DMS114 treated with DMSO at 0.1 percent for 48 hours (cell line): ENCODE measurements around the gene CTDP1.
"Not testable (repeated sequence)": the region's sequence is repeated elsewhere in the genome, so short reads cannot be mapped to it uniquely, and the experiment has no call there.

ENCODE experiments used
- DNase-seq: peaks from one replicate; lab custom pipeline; 2025; ENCODE audit not compliant: unreplicated experiment; lab: John Stamatoyannopoulos, UW

CTDP1 gene

DNA sequence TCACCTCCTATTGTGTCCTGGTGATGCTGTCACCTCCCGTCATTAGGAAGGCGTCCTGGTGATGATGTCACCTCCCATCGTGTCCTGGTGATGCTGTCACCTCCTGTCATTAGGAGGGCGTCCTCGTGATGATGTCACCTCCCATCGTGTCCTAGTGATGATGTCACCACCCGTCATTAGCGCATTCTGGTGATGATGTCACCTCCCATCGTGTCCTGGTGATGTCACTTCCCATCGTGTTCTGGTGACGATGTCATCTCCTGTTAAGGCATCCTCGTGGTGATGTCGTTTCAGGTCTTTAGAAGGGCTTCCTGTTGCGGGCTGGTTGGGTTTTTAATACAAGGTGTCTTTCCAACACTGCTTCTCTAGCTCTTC lies 40.7 kb downstream of the CTDP1 start:
- no peak for DNase-seq

DNA sequence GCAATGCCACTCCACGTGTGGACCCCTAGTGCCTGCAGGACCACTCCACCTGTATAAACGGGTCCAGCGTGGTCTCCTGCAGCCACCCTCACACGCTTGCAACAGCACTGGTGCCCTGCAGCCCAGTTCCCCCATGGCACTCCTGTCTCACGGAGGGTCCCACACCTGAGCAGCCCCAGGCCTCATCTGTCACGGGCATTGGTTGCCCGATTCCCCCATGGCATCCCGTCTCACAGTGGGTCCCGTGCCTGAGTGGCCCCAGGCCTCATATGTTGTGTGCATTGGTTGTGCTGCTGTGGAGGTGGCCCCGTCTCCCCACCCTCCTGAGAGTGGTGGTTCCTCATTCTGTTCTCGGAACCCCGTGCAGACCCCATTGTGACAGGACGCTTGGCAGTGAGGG lies 43.4 kb downstream of the CTDP1 start:
- DNase-seq: no peak

DNA sequence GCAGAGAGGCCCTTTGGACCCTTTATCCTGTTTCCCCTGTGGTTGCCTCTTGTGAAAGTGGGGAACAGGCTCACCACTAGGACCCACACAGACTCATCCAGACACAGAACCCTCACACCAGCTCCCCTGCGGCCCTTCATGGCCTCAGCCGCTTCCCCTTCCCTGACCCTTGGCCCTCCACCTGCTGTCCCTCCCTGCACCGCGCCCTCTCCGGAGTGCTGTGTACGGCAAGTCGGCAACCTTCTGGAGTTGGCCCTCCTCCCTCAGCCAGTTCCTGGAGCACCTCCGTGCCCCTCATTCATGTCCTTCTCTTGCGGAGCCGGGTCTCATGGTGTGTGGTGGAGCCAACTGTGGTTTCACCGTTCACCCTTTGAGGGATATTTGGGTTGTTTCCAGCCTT lies 44.0 kb downstream of the CTDP1 start:
- DNase-seq: no peak

DNA sequence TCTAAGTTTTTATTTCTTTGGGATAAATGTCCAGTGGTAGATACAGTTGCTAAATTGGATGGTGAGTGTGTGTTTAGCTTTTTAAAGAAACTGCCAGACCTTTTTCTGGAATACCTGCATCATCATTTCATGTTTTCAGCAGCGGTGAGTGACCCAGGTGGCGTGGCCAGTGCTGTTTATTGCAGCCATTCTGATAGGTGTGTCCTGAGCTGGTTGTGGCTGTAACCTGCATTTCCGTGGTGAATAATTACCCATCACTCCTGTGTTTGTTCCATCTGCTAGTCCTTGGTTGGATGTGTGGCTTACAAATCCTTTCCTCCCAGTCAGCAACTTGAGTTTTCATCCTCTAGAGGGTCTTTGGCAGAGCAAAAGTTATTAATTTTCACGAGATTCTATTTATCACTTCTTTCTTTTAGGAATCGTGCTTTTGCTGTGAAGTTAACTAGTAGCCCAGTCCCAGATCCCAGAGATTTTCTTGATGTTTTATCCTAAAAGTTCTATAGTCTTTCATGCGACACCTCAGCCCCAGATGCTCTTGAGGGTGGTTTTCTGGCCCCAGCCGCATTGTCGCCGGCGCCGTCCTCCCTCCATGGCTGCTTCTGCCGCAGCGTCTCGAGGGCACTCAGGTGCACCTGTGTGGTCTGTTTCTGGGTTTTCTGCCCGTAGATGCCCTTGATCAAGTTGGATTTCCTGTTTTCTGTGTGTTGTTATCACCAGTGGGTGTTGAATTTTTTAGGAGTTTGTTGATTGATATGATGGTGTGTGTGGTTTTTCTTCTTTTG lies 44.9 kb downstream of the CTDP1 start:
- DNase-seq: no peak

DNA sequence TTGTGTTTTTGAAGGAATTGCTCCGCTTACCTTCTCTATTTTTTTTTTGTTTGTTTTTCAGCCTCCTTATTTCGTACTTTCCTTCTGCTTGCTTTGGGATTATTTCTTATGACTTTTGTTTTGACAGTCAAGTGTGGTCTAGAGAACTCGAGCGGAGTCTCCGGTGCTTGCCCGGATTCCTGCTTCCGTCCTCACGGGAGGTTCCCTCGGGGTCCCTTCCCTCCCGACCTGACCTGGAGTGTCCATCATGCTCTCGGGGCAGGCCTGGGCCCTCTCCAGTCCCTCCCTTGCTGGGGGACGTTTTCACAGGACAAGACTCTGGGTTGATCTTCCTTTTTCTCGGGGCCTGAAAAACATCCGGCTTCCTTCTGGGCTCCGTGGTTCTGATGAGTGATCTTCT lies 45.9 kb downstream of the CTDP1 start:
- no peak for DNase-seq

DNA sequence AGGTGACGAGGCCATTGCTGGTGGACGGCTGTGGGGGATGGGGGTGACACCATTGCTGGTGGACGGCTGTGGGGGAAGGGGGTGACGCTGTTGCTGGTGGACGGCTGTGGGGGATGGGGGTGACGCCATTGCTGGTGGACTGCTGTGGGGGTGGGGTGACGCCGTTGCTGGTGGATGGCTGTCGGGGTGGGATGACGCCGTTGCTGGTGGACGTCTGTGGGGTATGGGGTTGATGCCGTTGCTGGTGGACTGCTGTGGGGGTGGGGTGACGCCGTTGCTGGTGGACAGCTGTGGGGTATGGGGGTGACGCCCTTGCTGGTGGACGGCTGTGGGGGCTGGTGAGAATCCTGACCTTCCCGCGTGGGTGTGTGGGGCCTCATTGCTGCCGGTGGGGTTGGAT lies 47.1 kb downstream of the CTDP1 start:
- DNase-seq: no peak

DNA sequence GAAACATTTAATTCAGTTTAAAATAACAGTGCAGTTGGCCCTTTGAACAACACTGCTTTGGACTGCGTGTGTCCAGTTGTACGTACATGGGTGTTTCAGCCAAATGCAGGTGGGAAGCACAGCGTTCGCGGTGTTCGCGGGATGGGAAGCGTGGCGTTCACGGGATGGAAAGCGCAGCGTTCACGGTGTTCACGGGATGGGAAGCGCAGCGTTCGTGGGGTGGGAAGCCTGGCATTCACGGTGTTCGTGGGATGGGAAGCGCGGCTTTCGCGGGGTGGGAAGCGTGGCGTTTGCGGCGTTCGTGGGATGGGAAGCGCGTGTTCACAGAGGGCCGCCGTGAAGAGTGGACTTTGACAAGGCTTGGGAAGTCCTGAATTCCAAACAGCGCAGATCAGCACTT lies 47.6 kb downstream of the CTDP1 start:
- no peak for DNase-seq

DNA sequence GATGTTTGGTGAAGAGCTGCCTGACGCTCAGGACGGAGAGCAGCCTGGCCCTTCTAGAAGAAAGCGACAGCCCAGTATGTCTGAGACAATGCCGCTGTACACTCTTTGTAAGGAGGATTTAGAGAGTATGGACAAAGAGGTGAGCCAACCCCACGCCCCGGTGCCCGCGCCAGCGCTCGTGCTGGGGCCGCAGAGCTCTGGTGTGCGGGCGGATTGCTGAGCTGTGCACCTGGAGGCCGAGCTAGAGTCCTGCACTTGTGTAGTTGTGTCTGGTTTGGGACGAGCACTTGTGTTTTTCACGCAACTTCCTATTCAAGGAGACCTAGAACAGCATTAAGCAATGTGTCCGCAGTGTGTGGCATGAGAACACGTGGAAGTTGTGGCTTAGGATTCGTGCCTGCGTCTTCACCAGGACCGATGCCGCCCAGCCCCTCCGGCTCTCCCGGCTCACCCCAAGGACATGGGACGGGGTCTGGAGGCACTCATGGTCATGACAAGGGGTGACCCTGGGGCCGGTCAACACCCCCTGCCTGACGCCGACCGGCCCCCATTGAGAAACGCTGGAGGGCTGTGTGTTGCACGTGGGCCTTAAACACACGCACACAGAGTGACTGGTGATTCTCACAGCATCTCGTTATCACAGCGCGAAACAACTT lies 49.5 kb downstream of the CTDP1 start:
- DNase-seq: no peak

DNA sequence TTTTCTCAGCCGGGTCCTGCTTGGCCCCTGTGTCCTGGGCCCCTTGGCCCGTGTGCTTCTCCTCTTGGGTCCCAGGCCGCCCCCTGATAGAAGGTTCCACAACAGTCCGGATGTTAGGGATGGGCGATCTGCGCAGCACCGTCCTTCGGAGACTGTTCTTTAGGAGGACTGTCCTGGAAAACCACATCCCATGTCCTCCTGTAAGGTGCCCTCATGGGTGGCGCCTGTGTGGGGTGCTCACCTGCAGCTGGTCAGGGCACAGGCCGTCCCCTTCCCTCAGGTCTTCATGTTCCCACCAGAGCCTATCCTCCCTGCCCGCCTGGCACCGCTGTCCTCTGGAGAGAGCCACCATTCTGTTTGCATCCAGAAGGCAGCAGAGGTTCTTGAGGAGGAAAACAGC lies 50.0 kb downstream of the CTDP1 start:
- no peak for DNase-seq

DNA sequence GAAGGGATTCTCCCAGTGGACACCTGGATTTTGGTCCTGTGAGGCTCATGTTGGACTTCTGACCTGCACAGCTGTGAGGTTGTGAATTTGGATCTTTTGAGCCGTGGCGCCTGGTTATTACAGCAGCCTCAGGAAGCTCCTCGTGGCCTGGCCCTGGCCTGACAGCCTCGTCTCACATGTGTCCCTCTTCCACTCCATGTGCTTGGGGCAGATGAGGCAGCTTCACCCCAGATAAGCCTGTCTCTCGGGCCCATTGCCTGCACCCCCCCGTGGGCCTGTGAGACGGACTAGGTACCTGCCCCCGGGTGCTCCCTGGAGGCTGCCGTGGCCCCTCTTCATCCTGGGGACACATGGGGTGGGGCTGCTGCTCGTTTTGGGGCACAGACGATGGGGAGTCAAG lies 51.2 kb downstream of the CTDP1 start:
- no peak for DNase-seq

DNA sequence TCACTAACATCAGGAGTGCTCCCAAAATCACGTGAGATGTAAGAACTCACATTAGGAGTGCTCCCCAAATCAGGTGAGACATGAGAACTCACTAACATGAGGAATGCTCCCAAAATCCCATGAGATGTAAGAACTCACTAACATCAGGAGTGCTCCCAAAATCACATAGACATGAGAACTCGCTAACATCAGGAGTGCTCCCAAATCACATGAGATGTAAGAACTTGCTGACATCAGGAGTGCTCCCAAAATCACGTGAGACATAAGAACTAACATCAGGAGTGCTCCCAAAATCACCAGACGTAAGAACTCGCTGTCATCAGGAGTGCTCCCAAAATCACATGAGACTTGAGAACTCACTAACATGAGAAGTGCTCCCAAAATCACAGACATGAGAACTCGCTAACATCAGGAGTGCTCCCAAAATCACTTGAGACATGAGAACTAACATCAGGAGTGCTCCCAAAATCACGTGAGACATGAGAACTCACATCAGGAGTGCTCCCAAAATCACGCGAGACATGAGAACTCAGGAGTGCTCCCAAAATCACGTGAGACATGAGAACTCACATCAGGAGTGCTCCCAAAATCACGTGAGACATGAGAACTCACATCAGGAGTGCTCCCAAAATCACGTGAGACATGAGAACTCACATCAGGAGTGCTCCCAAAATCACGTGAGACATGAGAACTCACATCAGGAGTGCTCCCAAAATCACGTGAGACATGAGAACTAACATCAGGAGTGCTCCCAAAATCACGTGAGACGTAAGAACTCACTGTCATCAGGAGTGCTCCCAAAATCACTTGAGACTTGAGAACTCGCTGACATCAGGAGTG lies 52.5 kb downstream of the CTDP1 start:
- DNase-seq: not testable (repeated sequence)

DNA sequence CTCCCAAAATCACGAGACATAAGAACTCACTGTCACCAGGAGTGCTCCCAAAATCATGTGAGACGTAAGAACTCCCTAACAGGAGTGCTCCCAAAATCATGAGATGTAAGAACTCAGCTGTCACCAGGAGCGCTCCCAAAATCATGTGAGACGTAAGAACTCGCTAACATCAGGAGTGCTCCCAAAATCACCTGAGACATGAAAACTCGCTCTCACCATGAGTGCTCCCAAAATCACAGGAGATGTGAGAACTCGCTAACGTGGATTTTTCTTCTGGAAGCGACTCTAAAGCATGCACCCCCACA lies 53.1 kb downstream of the CTDP1 start:
- no peak for DNase-seq

DNA sequence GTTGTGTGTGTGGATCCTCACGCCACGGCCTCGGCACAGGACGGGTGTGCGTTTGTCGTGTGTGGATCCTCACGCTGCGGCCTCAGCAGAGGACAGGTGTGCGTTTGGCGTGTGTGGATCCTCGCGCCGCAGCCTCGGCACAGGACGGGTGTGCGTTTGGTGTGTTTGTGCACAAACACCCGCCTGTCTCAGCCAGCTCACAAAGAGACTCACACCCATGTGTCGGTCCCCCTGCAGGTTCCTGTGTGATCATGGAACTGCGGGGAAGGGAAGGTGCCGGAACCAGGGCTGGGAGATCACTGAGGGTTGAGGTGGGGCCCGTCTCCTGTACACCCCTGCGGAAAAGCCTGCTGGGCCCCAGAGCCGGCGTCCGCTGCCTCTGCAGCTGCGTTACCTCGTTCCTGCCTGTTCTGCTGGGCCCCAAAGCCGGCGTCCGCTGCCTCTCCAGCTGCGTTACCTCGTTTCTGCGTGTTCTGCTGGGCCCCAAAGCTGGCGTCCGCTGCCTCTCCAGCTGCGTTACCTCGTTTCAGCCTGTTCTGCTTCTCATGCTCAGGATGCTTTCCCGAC lies 53.6 kb downstream of the CTDP1 start:
- DNase-seq: no peak

DNA sequence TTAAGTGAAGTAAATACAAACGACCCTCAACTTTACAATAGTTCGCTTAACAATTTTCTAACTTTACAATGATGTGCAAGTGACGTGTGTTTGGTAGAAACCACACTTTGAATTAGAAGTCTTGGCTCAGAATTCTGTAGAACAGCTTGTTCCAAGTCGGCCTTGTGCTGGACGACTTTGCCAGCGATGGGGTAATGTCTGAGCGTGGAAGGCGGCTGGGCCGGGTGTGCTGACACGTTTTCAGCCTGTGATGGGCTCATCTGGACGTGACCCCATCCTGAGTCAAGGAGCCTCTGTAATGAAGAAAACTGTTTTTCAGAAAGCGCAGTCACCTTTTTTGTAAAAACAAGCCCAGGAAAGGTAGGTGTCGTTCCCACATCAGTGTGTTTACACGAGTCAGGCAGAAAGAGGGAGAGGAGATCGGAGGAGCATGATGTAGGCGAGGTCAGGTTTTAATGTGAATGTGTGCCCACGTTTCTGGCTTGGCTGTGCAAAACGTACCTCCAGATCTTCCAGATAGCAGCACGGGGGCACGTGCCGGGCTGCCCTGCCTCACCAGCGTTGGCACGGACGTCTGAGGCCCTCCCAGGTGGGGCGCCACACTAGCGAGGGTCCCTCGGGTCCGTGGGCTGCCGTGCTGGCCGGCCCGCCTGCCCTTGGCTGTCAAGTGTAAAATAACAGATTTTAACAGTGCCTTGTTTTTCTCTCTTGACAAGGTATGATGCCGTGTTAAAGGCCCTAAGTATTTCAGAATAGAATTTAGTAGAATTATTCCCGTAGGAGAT lies 54.6 kb downstream of the CTDP1 start:
- no peak for DNase-seq

DNA sequence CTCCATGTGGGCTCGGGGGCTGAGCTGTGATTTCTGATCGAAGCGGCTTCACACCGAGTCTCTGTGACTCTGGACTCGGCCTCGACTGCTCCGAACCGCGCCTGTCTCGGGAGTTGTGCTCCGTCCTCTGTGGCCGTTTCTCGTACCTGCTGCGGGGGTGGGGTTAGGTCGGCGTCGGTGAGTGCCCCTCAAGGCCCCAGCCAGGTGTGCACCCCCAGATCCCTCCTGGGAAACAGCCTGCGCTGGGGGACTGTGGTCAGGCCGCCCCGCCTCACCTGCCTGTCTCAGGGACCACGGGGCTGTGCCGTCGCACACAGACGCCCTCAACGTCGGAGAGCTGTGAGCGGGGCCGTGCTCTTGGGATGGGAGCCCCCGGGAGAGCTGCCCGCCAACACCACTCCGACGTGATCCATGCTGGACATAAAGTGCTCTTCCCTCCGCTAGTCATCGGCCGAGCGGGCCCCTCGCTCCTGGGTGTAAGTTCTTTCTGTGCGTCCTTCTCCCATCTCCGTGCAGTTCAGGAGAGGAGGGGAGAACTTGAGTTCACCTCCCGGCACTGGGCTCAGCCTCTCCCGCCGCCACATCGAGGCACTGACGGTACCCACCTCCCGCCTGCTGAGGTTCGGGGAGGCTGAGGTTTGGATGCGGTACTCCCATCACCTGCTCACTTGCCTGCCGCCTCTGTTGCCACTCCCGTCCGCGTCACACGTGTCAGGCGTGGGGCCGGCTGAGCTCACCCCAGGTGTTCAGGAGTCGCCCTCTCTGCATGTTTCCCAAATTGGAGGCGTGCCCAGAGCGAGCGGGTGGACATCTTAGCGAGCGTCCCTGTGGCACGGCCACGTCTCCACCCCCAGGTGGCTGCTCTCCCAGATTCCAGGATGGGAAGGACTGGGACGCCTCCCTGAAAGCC lies 55.7 kb downstream of the CTDP1 start:
- no peak for DNase-seq

DNA sequence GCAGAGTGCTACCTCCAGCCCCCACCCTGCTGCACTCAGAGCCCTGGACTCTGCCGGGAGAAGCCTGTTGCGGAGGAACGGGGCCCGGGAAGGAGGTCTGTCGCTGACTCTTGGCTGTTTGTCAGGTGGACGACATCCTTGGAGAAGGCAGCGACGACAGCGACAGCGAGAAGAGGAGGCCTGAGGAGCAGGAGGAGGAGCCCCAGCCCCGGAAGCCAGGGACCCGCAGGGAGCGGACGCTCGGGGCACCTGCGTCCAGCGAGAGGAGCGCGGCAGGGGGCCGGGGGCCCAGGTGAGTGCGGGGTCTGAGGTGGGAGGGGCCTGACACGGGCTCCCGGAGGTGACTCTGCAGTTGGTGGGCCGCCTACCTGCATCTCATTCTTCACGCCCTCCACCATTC lies 56.6 kb downstream of the CTDP1 start:
- DNase-seq: no peak

DNA sequence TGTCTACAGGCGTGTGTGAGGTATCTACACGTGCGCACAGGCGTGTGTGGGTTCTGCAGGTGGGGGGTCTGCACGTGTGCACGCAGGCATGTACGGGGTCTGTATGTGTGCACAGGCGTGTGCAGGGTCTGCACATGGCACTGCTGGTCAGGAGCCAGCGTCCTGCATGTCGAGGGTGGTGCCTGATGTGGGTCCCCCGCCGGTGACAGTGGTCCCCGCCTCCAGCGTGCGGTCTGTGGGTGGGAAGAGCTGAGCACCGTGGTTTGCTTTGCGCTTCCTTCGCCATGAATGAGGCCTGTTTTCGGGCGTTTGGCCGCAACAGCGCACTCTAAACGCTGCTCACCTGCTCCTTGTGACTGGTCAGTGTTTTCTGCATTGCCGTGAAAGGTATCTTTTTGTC lies 57.2 kb downstream of the CTDP1 start:
- no peak for DNase-seq

DNA sequence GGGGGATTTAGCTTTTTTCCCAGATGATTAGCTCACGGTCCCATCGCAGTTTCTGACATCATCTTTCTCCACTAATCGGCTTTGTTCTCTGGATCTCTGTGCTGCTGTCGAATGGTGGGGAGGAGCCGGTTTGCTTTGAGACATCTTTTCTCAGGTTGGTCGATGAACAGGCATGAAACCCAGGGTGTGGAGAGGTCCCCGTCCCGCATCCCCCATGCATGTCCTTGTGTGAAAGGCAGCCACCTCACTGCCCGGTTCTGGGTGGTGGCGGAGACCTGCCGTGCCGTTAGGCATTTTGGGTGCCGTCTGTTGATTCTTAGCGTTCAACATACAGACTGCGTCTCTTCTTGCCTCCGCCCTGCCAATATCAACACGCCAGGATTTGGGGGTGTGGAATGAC lies 57.8 kb downstream of the CTDP1 start:
- no peak for DNase-seq

DNA sequence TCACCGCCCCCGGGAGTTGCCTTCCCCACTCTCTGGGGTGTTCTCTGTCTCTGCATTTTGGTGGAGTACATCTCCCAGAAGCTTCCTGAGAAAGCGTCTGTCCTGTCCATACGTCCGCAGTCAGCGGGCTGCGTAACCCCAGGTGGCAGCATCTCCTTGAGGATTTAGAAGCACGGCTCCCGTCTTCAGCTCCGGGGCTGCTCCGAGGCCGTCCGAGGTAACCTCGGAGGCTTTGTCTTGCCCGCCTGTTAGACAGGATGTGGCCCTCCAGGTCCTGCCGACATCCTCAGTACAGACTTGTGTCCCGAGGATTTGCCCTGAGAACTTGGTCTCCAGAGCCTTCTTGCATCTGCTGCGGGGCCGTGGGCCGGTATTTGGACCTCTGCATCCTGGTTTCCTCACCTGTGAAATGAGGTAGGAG lies 58.4 kb downstream of the CTDP1 start:
- no peak for DNase-seq
